Ascending aorta (tissue), 2 donors: ENCODE data around the gene ADAM22. TPM values are rescaled to one million over a fixed set of nuclear protein-coding genes. Genes with fewer than 3 reads are reported as not detected.

ENCODE experiments used
- DNase-seq, 2 donors: peaks; one replicate each; pipeline ENCODE4 v3.0.0-alpha.2; 2019; ENCODE audit warnings: low spot score in 2 of 2
- H3K27ac ChIP-seq, 2 donors: fragments of 200-600 bp; sonication (generic); one replicate each; pipeline ENCODE4 v1.5.1; 2016 to 2017; ENCODE audit warnings: mild to moderate bottlenecking in 1 of 2
- H3K27me3 ChIP-seq: fragments of 200-600 bp; sonication (generic); one replicate; pipeline ENCODE4 v1.5.1; 2017
- H3K36me3 ChIP-seq, 2 donors: fragments of 200-600 bp; sonication (generic); one replicate each; pipeline ENCODE4 v1.5.1; 2016
- H3K4me1 ChIP-seq, 2 donors: fragments of 200-600 bp; sonication (generic); one replicate each; pipeline ENCODE4 v1.5.1; 2016 to 2017; ENCODE audit warnings: mild to moderate bottlenecking in 1 of 2
- H3K4me3 ChIP-seq, 2 donors: fragments of 200-600 bp; sonication (generic); one replicate each; pipeline ENCODE4 v1.5.1; 2016 to 2017; ENCODE audit warnings: mild to moderate bottlenecking in 1 of 2
- H3K9me3 ChIP-seq, 2 donors: fragments of 200-600 bp; sonication (generic); one replicate each; pipeline ENCODE4 v1.5.1; 2016
- intact Hi-C: fragments of 100-400 bp; cut with DNase I; formaldehyde crosslinking; loops from one replicate; pipeline ENCODE4 v1.15.1; 2023
- total RNA-seq: library from RNA; depleted of rRNA; stranded (reverse); fragments of >200 nt; gene quantifications from one replicate; pipeline ENCODE4 v1.1.0, GENCODE V29; 2016
- TF ChIP-seq, protein P1 (sequence below), 3 experiments: fragments of 200-600 bp in 2 of 3; fragments of 450-650 bp in 1 of 3; sonication (generic) in 2 of 3; IDR thresholded peaks; one replicate each; pipeline ENCODE4 v1.5.1; 2016 to 2019; ENCODE audit warnings: antibody characterized with exemption in 3 of 3, mild to moderate bottlenecking in 1 of 3, moderate library complexity in 1 of 3

ADAM22 gene
- total RNA-seq, 1 donor from 2014 or later: 0.85 TPM

DNA sequence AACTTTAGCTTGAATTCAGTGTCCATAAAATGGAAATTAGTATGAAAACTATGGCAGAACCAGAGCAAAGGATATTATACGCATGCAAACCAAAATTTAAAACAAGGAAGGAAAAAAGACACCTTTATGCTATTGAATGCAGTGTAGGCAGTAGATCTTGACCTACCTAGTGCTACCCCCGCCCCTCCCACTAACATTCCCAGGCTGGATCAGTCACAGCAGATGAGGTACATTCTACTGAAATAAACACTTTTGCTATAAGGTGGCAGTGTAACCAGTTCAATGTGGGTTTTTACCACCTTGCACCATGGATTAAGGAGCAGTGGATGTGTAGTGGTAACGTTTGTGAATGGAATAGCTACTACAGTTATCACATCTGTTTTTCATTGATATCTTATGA is 257.9 kb downstream of the ADAM22 start:
- no peaks in the 10 kb centered on the region for H3K36me3 ChIP-seq
- no peaks in the 10 kb centered on the region for H3K4me1 ChIP-seq
- H3K27me3 ChIP-seq: no peaks in the 10 kb centered on the region
- no peaks in the 10 kb centered on the region for H3K9me3 ChIP-seq
- H3K27ac ChIP-seq: no peak overlapping the region
- TF ChIP-seq, protein P1, sequence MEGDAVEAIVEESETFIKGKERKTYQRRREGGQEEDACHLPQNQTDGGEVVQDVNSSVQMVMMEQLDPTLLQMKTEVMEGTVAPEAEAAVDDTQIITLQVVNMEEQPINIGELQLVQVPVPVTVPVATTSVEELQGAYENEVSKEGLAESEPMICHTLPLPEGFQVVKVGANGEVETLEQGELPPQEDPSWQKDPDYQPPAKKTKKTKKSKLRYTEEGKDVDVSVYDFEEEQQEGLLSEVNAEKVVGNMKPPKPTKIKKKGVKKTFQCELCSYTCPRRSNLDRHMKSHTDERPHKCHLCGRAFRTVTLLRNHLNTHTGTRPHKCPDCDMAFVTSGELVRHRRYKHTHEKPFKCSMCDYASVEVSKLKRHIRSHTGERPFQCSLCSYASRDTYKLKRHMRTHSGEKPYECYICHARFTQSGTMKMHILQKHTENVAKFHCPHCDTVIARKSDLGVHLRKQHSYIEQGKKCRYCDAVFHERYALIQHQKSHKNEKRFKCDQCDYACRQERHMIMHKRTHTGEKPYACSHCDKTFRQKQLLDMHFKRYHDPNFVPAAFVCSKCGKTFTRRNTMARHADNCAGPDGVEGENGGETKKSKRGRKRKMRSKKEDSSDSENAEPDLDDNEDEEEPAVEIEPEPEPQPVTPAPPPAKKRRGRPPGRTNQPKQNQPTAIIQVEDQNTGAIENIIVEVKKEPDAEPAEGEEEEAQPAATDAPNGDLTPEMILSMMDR (IDR thresholded peaks at IDR 0.05): no peak
- intact Hi-C loops: no loop called here
- no peak for DNase-seq
- no peak overlapping the region for H3K4me3 ChIP-seq

DNA sequence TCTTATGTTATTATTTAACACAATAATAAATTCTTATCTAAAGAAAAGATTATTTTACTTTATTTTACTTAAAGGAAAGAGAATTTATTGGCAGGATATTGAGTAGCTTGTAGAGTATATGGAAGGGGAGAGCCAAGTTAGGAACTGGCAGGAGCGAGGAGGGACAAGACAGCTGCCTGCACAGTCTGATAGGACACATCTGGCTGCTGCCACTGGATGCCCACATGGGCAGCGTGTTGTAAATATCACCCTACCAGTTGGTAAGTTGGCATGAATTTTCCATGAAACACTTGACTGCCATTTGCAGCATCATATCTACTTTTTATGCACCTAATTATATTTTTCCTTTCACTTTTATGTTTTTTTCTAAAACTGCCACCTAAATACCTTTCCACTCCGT is 266.2 kb downstream of the ADAM22 start:
- Histone ChIP-seq H3K27me3 (no peaks in the 10 kb centered on the region), H3K4me1 (no peaks in the 10 kb centered on the region), H3K27ac (no peak overlapping the region), H3K4me3 (no peak overlapping the region), H3K9me3 (no peaks in the 10 kb centered on the region), H3K36me3 (peaks cover 17 to 25% of the 10 kb centered on the region in 2 donors)
- TF ChIP-seq, protein P1 (IDR thresholded peaks at IDR 0.05): no peak
- intact Hi-C loops: no loop called here
- DNase-seq: no peak

DNA sequence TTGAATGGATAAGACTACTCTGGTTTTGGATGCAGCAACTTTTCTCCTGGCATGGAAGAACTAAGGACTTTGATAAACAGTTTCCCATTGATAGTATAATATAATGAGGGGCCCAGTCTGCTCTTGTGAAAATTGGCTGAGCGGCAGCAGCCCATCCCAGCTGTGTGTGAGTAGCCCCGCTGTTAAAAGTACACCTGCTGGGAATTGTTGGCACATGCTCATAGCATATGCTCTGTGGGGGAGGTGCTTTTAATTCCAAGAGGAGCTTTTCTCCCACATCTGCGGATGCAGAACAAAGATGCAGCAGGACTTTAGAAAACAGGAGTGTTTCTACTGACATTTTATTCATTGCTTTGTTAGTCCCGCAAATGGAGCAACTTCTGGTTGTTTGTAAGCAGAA is 266.7 kb downstream of the ADAM22 start:
- TF ChIP-seq, protein P1 (IDR thresholded peaks at IDR 0.05): no peak
- intact Hi-C loops: no loop called here
- no peak overlapping the region for H3K4me3 ChIP-seq
- H3K4me1 ChIP-seq: no peaks in the 10 kb centered on the region
- no peaks in the 10 kb centered on the region for H3K9me3 ChIP-seq
- H3K36me3 ChIP-seq: peaks cover 20 to 28% of the 10 kb centered on the region in 2 donors
- H3K27ac ChIP-seq: no peak overlapping the region
- H3K27me3 ChIP-seq: no peaks in the 10 kb centered on the region
- no peak for DNase-seq

DNA sequence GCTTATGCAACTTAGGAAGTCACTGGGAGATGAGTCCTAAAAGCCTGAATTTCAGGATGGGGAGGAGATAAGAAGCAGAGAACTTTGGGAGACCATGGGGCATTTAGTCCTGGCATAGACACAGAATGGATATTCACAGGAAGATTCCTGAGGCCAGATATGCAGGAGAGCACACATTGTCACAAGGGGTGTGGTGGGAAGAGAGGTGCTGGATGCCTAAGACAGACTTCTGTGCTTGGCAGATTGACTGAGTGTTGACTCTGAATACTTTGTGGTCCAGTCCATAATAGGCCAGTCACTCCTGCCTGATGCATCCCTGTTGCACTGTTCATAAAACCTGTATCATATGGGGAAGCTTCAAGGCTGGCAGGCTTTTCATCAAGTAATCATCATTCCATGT is 267.3 kb downstream of the ADAM22 start:
- no peak for DNase-seq
- TF ChIP-seq, protein P1 (IDR thresholded peaks at IDR 0.05): no peak
- intact Hi-C loops: no loop called here
- Histone ChIP-seq H3K9me3 (no peaks in the 10 kb centered on the region), H3K4me1 (no peaks in the 10 kb centered on the region), H3K36me3 (peaks cover 25 to 31% of the 10 kb centered on the region in 2 donors), H3K27ac (no peak overlapping the region), H3K27me3 (no peaks in the 10 kb centered on the region), H3K4me3 (no peak overlapping the region)

DNA sequence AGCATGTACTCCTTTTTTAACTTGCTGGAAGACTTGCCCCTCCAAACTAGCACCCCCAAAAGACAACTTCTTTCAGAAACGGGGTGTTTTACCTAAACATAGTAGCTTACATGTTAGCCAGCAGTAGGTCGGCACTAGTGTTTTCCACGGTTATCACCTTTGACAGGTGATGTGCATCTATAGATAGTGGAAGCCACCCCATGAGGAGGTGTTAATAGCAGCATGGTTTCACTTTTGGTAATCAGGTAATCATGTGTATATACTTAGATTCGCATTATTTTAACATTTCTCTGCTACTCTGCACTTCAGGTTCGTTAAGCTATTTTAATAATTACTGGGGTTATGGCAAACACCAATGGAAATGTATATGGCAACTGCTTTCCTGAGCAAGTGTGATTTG is 268.2 kb downstream of the ADAM22 start:
- DNase-seq: no peak
- Histone ChIP-seq H3K27ac (no peak overlapping the region), H3K9me3 (no peaks in the 10 kb centered on the region), H3K4me1 (no peaks in the 10 kb centered on the region), H3K4me3 (no peak overlapping the region), H3K27me3 (no peaks in the 10 kb centered on the region), H3K36me3 (peaks cover 32 to 41% of the 10 kb centered on the region in 2 donors)
- TF ChIP-seq, protein P1 (IDR thresholded peaks at IDR 0.05): no peak
- intact Hi-C loops: no loop called here

DNA sequence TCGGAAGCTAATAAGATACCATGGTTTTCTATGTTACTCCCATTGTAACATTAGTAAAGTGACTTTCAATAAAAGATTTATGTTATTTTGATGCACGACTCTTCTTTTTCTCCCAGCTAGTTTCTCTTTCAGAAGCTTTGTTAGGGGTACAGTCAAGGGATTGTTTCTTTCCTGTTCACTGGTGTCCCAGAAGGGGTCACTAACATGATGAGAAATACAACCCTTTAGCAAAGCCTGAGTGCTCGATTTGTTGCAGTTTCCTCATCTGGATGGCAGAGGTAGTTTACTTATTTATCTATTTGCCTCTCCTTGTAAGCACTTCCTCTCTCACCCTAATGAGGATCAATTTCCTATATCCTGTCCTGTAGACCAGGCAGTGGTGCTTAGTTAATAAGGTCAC is 268.7 kb downstream of the ADAM22 start:
- intact Hi-C loops: no loop called here
- TF ChIP-seq, protein P1 (IDR thresholded peaks at IDR 0.05): no peak
- H3K9me3 ChIP-seq: no peaks in the 10 kb centered on the region
- DNase-seq: no peak
- peaks cover 38 to 46% of the 10 kb centered on the region in 2 donors for H3K36me3 ChIP-seq
- no peaks in the 10 kb centered on the region for H3K27me3 ChIP-seq
- no peak overlapping the region for H3K4me3 ChIP-seq
- H3K4me1 ChIP-seq: no peaks in the 10 kb centered on the region
- no peak overlapping the region for H3K27ac ChIP-seq
